Body of pancreas (tissue), 4 donors: ENCODE results near the gene FGF3. TPM values are rescaled to one million over a fixed set of nuclear protein-coding genes. Genes with fewer than 3 reads are reported as not detected.

ENCODE experiments used
- ATAC-seq: fragments of 150-250 bp; one replicate; pipeline ENCODE4 v1.9.1; 2016
- DNase-seq, 4 donors: peaks; one replicate each; pipeline ENCODE4 v3.0.0-alpha.2; 2019
- H3K27ac ChIP-seq, 4 donors: fragments of 200-600 bp; sonication (generic); 1 replicate in 3 of 4; 2 replicates in 1 of 4; pipeline versions ENCODE4 v1.5.1 to v1.6.1; 2016 to 2019; ENCODE audit warnings: mild to moderate bottlenecking in 1 of 4, mixed read lengths in 1 of 4, moderate library complexity in 1 of 4
- H3K27me3 ChIP-seq, 2 donors: fragments of 200-600 bp; sonication (generic); one replicate each; pipeline ENCODE4 v1.6.0; 2016; ENCODE audit warnings: mild to moderate bottlenecking in 1 of 2
- H3K36me3 ChIP-seq, 2 donors: fragments of 200-600 bp; sonication (generic); replicated peaks in 1 of 2; 2 replicates each; pipeline ENCODE4 v1.5.1; 2016; ENCODE audit warnings: low read depth in 2 of 2; ENCODE audit not compliant: insufficient read depth in 1 of 2
- H3K4me1 ChIP-seq: fragments of 200-600 bp; sonication (generic); one replicate; pipeline ENCODE4 v1.6.0; 2016
- H3K4me3 ChIP-seq, 2 donors: fragments of 200-600 bp; sonication (generic); 1 replicate in 1 of 2; 2 replicates in 1 of 2; pipeline ENCODE4 v1.5.1; 2016 to 2019
- H3K9me3 ChIP-seq, 3 donors: fragments of 200-600 bp; sonication (generic); 1 replicate in 2 of 3; 2 replicates in 1 of 3; pipeline ENCODE4 v1.5.1; 2016
- POLR2A ChIP-seq, 3 donors: fragments of 450-650 bp; IDR thresholded peaks; one replicate each; pipeline ENCODE4 v1.6.1; 2016; ENCODE audit warnings: antibody characterized with exemption in 3 of 3, mild to moderate bottlenecking in 2 of 3
- WGBS, 2 donors: methylation state at CpG; one replicate each; pipeline ENCODE4 v1.1.5; 2017; 5-methylcytosine and 5-hydroxymethylcytosine counted together
- intact Hi-C: fragments of 100-400 bp; cut with DNase I; formaldehyde crosslinking; loops from one replicate; pipeline ENCODE4 v1.15.1; 2023
- total RNA-seq, 2 donors: library from RNA; depleted of rRNA; stranded (reverse); fragments of >200 nt; gene quantifications; one replicate each; pipeline ENCODE4 v1.1.0, GENCODE V29; 2016
- TF ChIP-seq, protein P1 (sequence below), 7 experiments: fragments of 450-650 bp in 4 of 7; fragments of 200-600 bp in 3 of 7; sonication (generic) in 3 of 7; IDR thresholded peaks; one replicate each; pipeline ENCODE4 v1.5.1; 2016 to 2019; ENCODE audit warnings: antibody characterized with exemption in 7 of 7

FGF3 gene
- total RNA-seq, 2 donors from 2014 or later, result not detected

DNA sequence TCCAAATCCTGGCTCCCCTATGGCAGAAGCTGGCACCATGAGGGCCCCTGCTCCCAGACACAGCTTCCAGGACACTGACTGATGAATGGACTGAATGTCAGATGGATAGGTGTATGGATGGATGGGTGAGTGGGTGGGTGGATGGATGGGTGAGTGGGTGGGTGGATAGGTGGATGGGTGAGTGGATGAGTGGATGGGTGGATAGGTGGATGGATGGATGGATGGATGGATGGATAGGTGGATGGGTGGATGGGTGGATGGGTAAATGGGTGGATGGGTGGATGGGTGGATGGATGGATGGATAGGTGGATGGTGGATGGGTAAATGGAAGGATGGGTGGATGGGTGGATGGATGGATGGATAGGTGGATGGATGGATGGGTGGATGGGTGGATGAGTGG is 4.3 kb downstream of the FGF3 start:
- Histone ChIP-seq H3K9me3 (no peaks in the 10 kb centered on the region), H3K27ac (no peak overlapping the region), H3K4me3 (no peak overlapping the region), H3K27me3 (no peaks in the 10 kb centered on the region), H3K4me1 (peaks cover 5% of the 10 kb centered on the region), H3K36me3 (no peaks in the 10 kb centered on the region)
- ATAC-seq (no peak), DNase-seq (no peak)
- intact Hi-C loops, result no loop called here
- TF ChIP-seq, protein P1, sequence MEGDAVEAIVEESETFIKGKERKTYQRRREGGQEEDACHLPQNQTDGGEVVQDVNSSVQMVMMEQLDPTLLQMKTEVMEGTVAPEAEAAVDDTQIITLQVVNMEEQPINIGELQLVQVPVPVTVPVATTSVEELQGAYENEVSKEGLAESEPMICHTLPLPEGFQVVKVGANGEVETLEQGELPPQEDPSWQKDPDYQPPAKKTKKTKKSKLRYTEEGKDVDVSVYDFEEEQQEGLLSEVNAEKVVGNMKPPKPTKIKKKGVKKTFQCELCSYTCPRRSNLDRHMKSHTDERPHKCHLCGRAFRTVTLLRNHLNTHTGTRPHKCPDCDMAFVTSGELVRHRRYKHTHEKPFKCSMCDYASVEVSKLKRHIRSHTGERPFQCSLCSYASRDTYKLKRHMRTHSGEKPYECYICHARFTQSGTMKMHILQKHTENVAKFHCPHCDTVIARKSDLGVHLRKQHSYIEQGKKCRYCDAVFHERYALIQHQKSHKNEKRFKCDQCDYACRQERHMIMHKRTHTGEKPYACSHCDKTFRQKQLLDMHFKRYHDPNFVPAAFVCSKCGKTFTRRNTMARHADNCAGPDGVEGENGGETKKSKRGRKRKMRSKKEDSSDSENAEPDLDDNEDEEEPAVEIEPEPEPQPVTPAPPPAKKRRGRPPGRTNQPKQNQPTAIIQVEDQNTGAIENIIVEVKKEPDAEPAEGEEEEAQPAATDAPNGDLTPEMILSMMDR (IDR thresholded peaks at IDR 0.05), result no peak
- TF ChIP-seq POLR2A (IDR thresholded peaks at IDR 0.05), result no peak

DNA sequence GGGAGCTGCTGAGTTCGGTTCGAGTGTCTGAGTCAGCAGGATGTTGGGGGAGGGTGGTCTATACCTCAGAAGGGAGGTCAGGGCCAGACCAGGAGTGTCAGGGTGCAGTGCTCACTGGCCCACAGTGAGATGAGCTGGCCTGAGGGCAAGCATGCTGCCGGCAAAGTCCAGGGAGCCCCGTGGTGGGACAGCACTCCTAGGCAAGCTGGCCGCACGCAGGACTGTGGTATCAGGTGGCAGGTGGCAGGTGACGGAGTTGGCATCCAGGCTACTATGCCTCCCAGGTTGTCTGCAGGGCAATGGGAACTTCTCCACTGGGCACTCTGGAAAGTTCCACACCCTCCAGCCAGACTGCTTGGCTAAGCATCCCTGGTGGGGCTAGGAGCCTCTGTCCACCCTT is 4.8 kb downstream of the FGF3 start:
- intact Hi-C loops, result no loop called here
- H3K27ac ChIP-seq, result no peak overlapping the region
- no peaks in the 10 kb centered on the region for H3K36me3 ChIP-seq
- no peak overlapping the region for H3K4me3 ChIP-seq
- no peaks in the 10 kb centered on the region for H3K9me3 ChIP-seq
- H3K4me1 ChIP-seq, result peaks cover 5% of the 10 kb centered on the region
- TF ChIP-seq, protein P1 (IDR thresholded peaks at IDR 0.05), result no peak
- TF ChIP-seq POLR2A (IDR thresholded peaks at IDR 0.05), result no peak
- H3K27me3 ChIP-seq, result no peaks in the 10 kb centered on the region
- ATAC-seq (no peak), DNase-seq (no peak)
- 57 to 65% methylated on average over 5 to 7 of the region's 7 CpGs for WGBS, 2 donors

DNA sequence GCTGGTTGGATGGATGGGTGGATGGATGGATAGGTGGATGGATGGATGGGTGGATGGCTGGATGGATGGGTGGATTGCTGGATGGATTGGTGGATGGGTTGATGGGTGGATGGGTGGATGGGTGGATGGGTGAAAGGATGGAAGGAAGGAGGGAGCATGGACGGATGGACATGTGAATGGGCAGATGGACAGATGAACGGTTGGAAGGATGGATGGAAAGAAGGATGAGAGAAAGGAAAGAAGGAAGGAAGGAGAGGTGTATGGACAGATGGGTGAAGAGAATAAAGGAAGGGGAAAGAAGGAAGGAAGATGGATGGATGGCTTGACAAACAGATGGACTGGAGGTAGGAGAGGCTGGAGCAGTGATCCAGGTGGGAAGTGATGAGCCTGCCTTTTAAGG is 5.4 kb downstream of the FGF3 start:
- intact Hi-C loops, result no loop called here
- no peak for ATAC-seq
- peaks cover 5% of the 10 kb centered on the region for H3K4me1 ChIP-seq
- H3K4me3 ChIP-seq, result no peak overlapping the region
- no peak overlapping the region for H3K27ac ChIP-seq
- DNase-seq, result no peak
- H3K9me3 ChIP-seq, result no peaks in the 10 kb centered on the region
- no peaks in the 10 kb centered on the region for H3K36me3 ChIP-seq
- TF ChIP-seq, protein P1 (IDR thresholded peaks at IDR 0.05), result no peak
- TF ChIP-seq POLR2A (IDR thresholded peaks at IDR 0.05), result no peak
- no peaks in the 10 kb centered on the region for H3K27me3 ChIP-seq
- WGBS, 2 donors, result 45 to 54% methylated on average over 2 of the region's 2 CpGs

DNA sequence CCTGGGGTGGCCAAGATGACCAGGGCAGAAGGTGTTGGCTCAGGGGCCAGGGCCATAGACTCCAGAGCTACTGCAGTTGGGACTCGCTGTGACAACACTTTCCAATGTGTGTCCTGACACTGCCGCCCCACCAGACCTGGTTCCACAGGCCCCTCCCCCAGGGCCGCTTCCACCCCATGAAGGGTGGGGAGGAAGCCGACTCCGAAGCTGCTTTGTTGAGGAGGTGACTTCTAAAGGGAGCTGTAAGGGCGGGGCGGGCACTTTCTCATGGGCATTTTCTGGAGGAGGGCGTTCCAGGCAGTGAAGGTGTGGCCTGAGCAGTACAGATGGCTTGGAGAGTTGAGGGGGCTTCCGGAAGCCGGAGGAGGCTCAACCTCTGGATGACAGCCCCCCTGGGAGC is 6.3 kb downstream of the FGF3 start:
- WGBS, 2 donors, result 51 to 59% methylated on average over 8 to 10 of the region's 10 CpGs
- H3K27me3 ChIP-seq, result no peaks in the 10 kb centered on the region
- no peak for ATAC-seq
- H3K4me3 ChIP-seq, result no peak overlapping the region
- no peaks in the 10 kb centered on the region for H3K9me3 ChIP-seq
- intact Hi-C loops, result no loop called here
- no peak for TF ChIP-seq POLR2A (IDR thresholded peaks at IDR 0.05)
- H3K36me3 ChIP-seq, result no peaks in the 10 kb centered on the region
- H3K4me1 ChIP-seq, result peaks cover 5% of the 10 kb centered on the region
- H3K27ac ChIP-seq, result no peak overlapping the region
- no peak for DNase-seq

DNA sequence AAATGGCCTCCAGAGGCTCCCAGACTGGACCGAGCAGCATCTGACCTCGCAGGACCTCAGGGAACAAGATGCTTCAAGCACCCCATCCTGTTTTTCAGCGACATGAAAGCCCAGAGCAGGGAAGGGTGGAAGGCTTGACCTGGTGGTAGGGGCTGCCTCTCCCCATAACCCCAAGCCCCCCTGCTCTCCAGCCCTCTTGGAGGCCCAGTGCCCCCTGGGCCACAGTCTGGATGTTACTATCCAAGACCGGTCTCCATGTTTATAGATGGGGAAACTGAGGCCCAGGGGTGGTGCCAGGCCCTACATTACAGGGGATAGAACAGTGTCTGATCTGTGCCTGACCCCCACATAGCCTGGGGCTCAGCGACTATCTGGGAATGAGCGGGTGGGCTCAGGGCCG is 7.0 kb downstream of the FGF3 start:
- intact Hi-C loops, result no loop called here
- TF ChIP-seq, protein P1 (IDR thresholded peaks at IDR 0.05), result no peak
- no peak for TF ChIP-seq POLR2A (IDR thresholded peaks at IDR 0.05)
- no peaks in the 10 kb centered on the region for H3K36me3 ChIP-seq
- WGBS, 2 donors, result 80 to 83% methylated on average over 2 to 5 of the region's 7 CpGs
- no peaks in the 10 kb centered on the region for H3K9me3 ChIP-seq
- no peaks in the 10 kb centered on the region for H3K4me1 ChIP-seq
- ATAC-seq (no peak), DNase-seq (no peak)
- no peaks in the 10 kb centered on the region for H3K27me3 ChIP-seq
- H3K27ac ChIP-seq, result no peak overlapping the region
- H3K4me3 ChIP-seq, result no peak overlapping the region
